ENCODE results near the gene ERCC6L2. TPM values are rescaled to one million over a fixed set of nuclear protein-coding genes. Genes with fewer than 3 reads are reported as not detected.

Gene ERCC6L2
- total and polyA plus RNA-seq, 9 of the 15 experiments (the other 6 are each of a cell fraction or from before 2014, with no cell fraction given), result 7.8 to 42.8 (median 23.6) TPM

GRCh38 chr9:95942016-95942415, 66.5 kb downstream of the ERCC6L2 start:
- Histone ChIP-seq H3K4me1 (replicated peaks in 1 of 2; ENCODE audit: control insufficient read depth in 2 of 2, insufficient read depth in 2 of 2, low read length in 2 of 2) (no peaks in the 10 kb centered on the region), H2AFZ (ENCODE audit: low read depth, low read length) (no peak overlapping the region), H3K36me3 (ENCODE audit: control insufficient read depth, insufficient read depth, low read length) (peaks cover 25% of the 10 kb centered on the region; the same call in 2 of the 3 replicates), H3K9me3 (replicated peaks; ENCODE audit: control insufficient read depth, insufficient read depth, low read depth, low read length) (no peaks in the 10 kb centered on the region), H3K27ac (ENCODE audit: extremely low read depth, low read depth, low read length) (no peak overlapping the region), H3K79me2 (ENCODE audit: control insufficient read depth, insufficient read depth, low read length) (no peaks in the 10 kb centered on the region), H3K9me1 (ENCODE audit: control insufficient read depth, insufficient read depth, low read length) (no peaks in the 10 kb centered on the region), H3K9ac (ENCODE audit: insufficient read depth in 1 of 2, low read depth in 2 of 2, low read length in 2 of 2) (no peak overlapping the region), H3K4me2 (ENCODE audit: insufficient read depth, low read length) (no peak overlapping the region), H4K20me1 (replicated peaks; ENCODE audit: control insufficient read depth, insufficient read depth, low read length) (no peaks in the 10 kb centered on the region), H3K27me3 (ENCODE audit: control insufficient read depth in 2 of 2, insufficient read depth in 2 of 2, low read length in 2 of 2) (no peaks in the 10 kb centered on the region), H3K4me3 (no peak overlapping the region)
- in situ Hi-C loops (cut with MboI) (no loop called here), intact Hi-C loops (cut with micrococcal nuclease) (no loop called here)
- no peak for ATAC-seq
- ChIA-PET POLR2A (no interaction called here), CTCF (ENCODE audit: low intra/inter-chr PET ratio) (no interaction called here)
- TF ChIP-seq CREB1 (IDR thresholded peaks at IDR 0.05) (no peak), CREB1 (CRISPR knock-in tag; IDR thresholded peaks at IDR 0.05) (no peak), NR4A1 (CRISPR knock-in tag; IDR thresholded peaks at IDR 0.05) (no peak), NR4A1 (tag; IDR thresholded peaks at IDR 0.05) (no peak), POLR2H (tag; IDR thresholded peaks at IDR 0.05; ENCODE audit: low read depth) (no peak), NFIX (CRISPR knock-in tag; IDR thresholded peaks at IDR 0.05; ENCODE audit: low read depth) (no peak)
- TF ChIP-seq, protein P1, sequence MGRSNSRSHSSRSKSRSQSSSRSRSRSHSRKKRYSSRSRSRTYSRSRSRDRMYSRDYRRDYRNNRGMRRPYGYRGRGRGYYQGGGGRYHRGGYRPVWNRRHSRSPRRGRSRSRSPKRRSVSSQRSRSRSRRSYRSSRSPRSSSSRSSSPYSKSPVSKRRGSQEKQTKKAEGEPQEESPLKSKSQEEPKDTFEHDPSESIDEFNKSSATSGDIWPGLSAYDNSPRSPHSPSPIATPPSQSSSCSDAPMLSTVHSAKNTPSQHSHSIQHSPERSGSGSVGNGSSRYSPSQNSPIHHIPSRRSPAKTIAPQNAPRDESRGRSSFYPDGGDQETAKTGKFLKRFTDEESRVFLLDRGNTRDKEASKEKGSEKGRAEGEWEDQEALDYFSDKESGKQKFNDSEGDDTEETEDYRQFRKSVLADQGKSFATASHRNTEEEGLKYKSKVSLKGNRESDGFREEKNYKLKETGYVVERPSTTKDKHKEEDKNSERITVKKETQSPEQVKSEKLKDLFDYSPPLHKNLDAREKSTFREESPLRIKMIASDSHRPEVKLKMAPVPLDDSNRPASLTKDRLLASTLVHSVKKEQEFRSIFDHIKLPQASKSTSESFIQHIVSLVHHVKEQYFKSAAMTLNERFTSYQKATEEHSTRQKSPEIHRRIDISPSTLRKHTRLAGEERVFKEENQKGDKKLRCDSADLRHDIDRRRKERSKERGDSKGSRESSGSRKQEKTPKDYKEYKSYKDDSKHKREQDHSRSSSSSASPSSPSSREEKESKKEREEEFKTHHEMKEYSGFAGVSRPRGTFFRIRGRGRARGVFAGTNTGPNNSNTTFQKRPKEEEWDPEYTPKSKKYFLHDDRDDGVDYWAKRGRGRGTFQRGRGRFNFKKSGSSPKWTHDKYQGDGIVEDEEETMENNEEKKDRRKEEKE (IDR thresholded peaks at IDR 0.05; ENCODE audit: borderline replicate concordance in 1 of 2, control insufficient read depth in 1 of 2, low read depth in 2 of 2, low read length in 1 of 2), result no peak
- FAIRE-seq, result no peak
- 97% methylated on average over 4 of the region's 4 CpGs for WGBS (ENCODE audit: insufficient coverage, low coverage, missing lambda C conversion rate)
- no TSS peak for BruUV-seq (replicated peaks)
- no peak for DNase-seq (ENCODE audit: extremely low read depth in 1 of 4, low spot score in 3 of 4)

Data from K562 (cell line).